ENCODE measurements around the gene NUDT14.

- TF ChIP-seq POLR2A (IDR thresholded peaks at IDR 0.05) (no peak), CTCF (IDR thresholded peaks at IDR 0.05) (no peak)
These were observed 29.3 kb upstream of the NUDT14 start for GRCh38 chr14:105210266-105211025.

All from Peyer's patch (tissue), 4 donors.